HepG2 (cell line): Measurements from ENCODE around the gene ENPP4.

ENCODE experiments used
- CTCF ChIP-seq: sonication (generic); formaldehyde crosslinking; IDR thresholded peaks from 2 replicates; pipeline ENCODE4 v1.5.0; 2020; ENCODE audit warnings: mild to moderate bottlenecking, missing genetic modification reagents, moderate library complexity
- EP300 ChIP-seq, 3 experiments: sonication (generic) in 1 of 3; formaldehyde crosslinking in 1 of 3; IDR thresholded peaks; 2 replicates each; pipeline versions ENCODE4 v1.5.1 to v1.6.1; 2011 to 2020; ENCODE audit warnings: low read depth in 2 of 3, low read length in 2 of 3, borderline replicate concordance in 1 of 3, improper control_type of control experiment in 1 of 3, mild to moderate bottlenecking in 1 of 3, missing genetic modification reagents in 1 of 3, moderate library complexity in 1 of 3
- FUBP1 ChIP-seq: sonication (generic); formaldehyde crosslinking; IDR thresholded peaks from 2 replicates; pipeline ENCODE4 v1.5.1; 2020; ENCODE audit warnings: missing genetic modification reagents, mild to moderate bottlenecking, borderline replicate concordance
- HDAC6 ChIP-seq: fragments of 200-600 bp; sonication (generic); IDR thresholded peaks from 2 replicates; pipeline ENCODE4 v1.7.0; 2017; ENCODE audit warnings: mild to moderate bottlenecking, antibody characterized with exemption, low read length, low read depth
- ISX ChIP-seq: sonication (generic); formaldehyde crosslinking; conservative IDR thresholded peaks from 2 replicates; pipeline ENCODE4 v1.5.0; 2020; ENCODE audit warnings: missing genetic modification reagents
- PBX2 ChIP-seq: IDR thresholded peaks from 2 replicates; pipeline ENCODE4 v1.6.1; 2016; ENCODE audit warnings: control low read depth
- ZSCAN29 ChIP-seq: sonication (generic); formaldehyde crosslinking; conservative IDR thresholded peaks from 2 replicates; pipeline ENCODE4 v1.4.0; 2020; ENCODE audit warnings: mild to moderate bottlenecking, missing genetic modification reagents

- TF ChIP-seq EP300 (IDR thresholded peaks at IDR 0.05; ENCODE audit: low read depth in 2 of 2, low read length in 2 of 2): no peak
- no peak for TF ChIP-seq EP300 (CRISPR knock-in tag; IDR thresholded peaks at IDR 0.05; ENCODE audit: borderline replicate concordance)
- no peak for TF ChIP-seq CTCF (CRISPR knock-in tag)
- TF ChIP-seq PBX2 (CRISPR knock-in tag): no peak
- no peak for TF ChIP-seq FUBP1 (CRISPR knock-in tag)
- TF ChIP-seq HDAC6: no peak
- TF ChIP-seq ZSCAN29: no peak
- TF ChIP-seq ISX (CRISPR knock-in tag): no peak
Observed at GRCh38 chr6:46170357-46171289, 40.8 kb downstream of the ENPP4 start, which contains the start of gene ENPP5.
